OCI-LY1 (cell line): ENCODE results near the gene ADAM19.
A peak's percentile ranks its signal among the peaks of the same experiment; 100 is the strongest.

Source experiments
- H2AFZ ChIP-seq: fragments of 200-600 bp; sonication (generic), shearing (Covaris generic); 2 replicates; pipeline ENCODE4 v1.6.0; 2014; ENCODE audit warnings: antibody characterized with exemption, mild to moderate bottlenecking, low read length
- H3F3A ChIP-seq: fragments of 200-600 bp; sonication (generic), shearing (Covaris generic); 2 replicates; pipeline ENCODE4 v1.6.0; 2014; ENCODE audit warnings: mild to moderate bottlenecking, antibody characterized with exemption, low read length, moderate library complexity; ENCODE audit not compliant: insufficient read depth
- H3K27ac ChIP-seq: fragments of 200-600 bp; sonication (generic); 2 replicates; pipeline ENCODE4 v1.5.1; 2014; ENCODE audit warnings: low read length, mixed run types, mild to moderate bottlenecking, low read depth; ENCODE audit not compliant: poor library complexity, severe bottlenecking
- H3K27me3 ChIP-seq: fragments of 200-600 bp; sonication (generic); 2 replicates; pipeline ENCODE4 v1.6.0; 2014; ENCODE audit warnings: antibody characterized with exemption, mild to moderate bottlenecking, low read length, moderate library complexity; ENCODE audit not compliant: insufficient read depth
- H3K36me3 ChIP-seq: fragments of 200-600 bp; sonication (generic); 2 replicates; pipeline ENCODE4 v1.6.1; 2014; ENCODE audit warnings: mild to moderate bottlenecking, antibody characterized with exemption, low read length, moderate library complexity, mixed read lengths; ENCODE audit not compliant: insufficient read depth
- H3K4me1 ChIP-seq: fragments of 200-600 bp; sonication (generic); 2 replicates; pipeline ENCODE4 v1.5.1; 2014; ENCODE audit warnings: mild to moderate bottlenecking, low read length, moderate library complexity; ENCODE audit not compliant: insufficient read depth, severe bottlenecking
- H3K4me2 ChIP-seq: fragments of 200-600 bp; sonication (generic), shearing (Covaris generic); 2 replicates; pipeline ENCODE4 v1.6.1; 2014; ENCODE audit warnings: low read length
- H3K4me3 ChIP-seq: fragments of 200-600 bp; sonication (generic); 2 replicates; pipeline ENCODE4 v1.5.1; 2014; ENCODE audit warnings: low read length, low read depth, mild to moderate bottlenecking, mixed read lengths; ENCODE audit not compliant: poor library complexity, severe bottlenecking
- H3K79me2 ChIP-seq: fragments of 200-600 bp; shearing (Covaris generic); 2 replicates; pipeline ENCODE4 v1.6.1; 2016; ENCODE audit warnings: mixed run types, low read length, mixed read lengths; ENCODE audit not compliant: insufficient read depth
- H3K9ac ChIP-seq: fragments of 200-600 bp; sonication (generic), shearing (Covaris generic); 2 replicates; pipeline ENCODE4 v1.6.1; 2014; ENCODE audit warnings: mild to moderate bottlenecking, low read length, mixed read lengths
- H3K9me2 ChIP-seq: fragments of 200-600 bp; sonication (generic), shearing (Covaris generic); 2 replicates; pipeline ENCODE4 v1.6.1; 2014; ENCODE audit warnings: low read depth, mild to moderate bottlenecking, low read length, mixed read lengths
- H3K9me3 ChIP-seq: fragments of 200-600 bp; shearing (Covaris generic); 2 replicates; pipeline ENCODE4 v1.6.1; 2014; ENCODE audit warnings: low read length, mixed read lengths
- H4K20me1 ChIP-seq: fragments of 200-600 bp; sonication (generic), shearing (Covaris generic); 2 replicates; pipeline ENCODE4 v1.6.0; 2016; ENCODE audit warnings: mild to moderate bottlenecking, low read length; ENCODE audit not compliant: insufficient read depth
- CTCF ChIP-seq: fragments of 200-600 bp; sonication (generic), shearing (Covaris generic); IDR thresholded peaks from 2 replicates; pipeline ENCODE4 v1.5.1; 2017; ENCODE audit warnings: mild to moderate bottlenecking, antibody characterized with exemption, low read length, moderate library complexity, mixed read lengths
- EZH2 ChIP-seq: fragments of 200-600 bp; sonication (generic), shearing (Covaris generic); IDR thresholded peaks from 2 replicates; pipeline ENCODE4 v1.8.0; 2017; ENCODE audit warnings: borderline replicate concordance, mixed run types, mild to moderate bottlenecking, antibody characterized with exemption, low read length, moderate library complexity, mixed read lengths

Gene ADAM19

GRCh38 chr5:157502143-157502647 lies 73.4 kb downstream of the ADAM19 start:
- H3K36me3 ChIP-seq = no peaks in the 10 kb centered on the region
- TF ChIP-seq CTCF = no peak
- TF ChIP-seq EZH2 = no peak
- H3K4me2 ChIP-seq = peak overlapping the region; percentile 9
- H2AFZ ChIP-seq = no peak overlapping the region
- peaks cover 37% of the 10 kb centered on the region for H3K4me1 ChIP-seq
- no peaks in the 10 kb centered on the region for H3F3A ChIP-seq
- H3K9me2 ChIP-seq = no peaks in the 10 kb centered on the region
- H3K4me3 ChIP-seq = no peak overlapping the region
- peak overlapping the region; percentile 3; the same call in 1 of the 2 replicates for H3K9ac ChIP-seq
- H3K9me3 ChIP-seq = no peaks in the 10 kb centered on the region
- no peaks in the 10 kb centered on the region for H4K20me1 ChIP-seq
- H3K27ac ChIP-seq = peak overlapping the region; percentile 85
- no peaks in the 10 kb centered on the region for H3K79me2 ChIP-seq
- H3K27me3 ChIP-seq = no peaks in the 10 kb centered on the region

- Histone ChIP-seq H3K4me2 (no peak overlapping the region), H4K20me1 (no peaks in the 10 kb centered on the region), H3K9me2 (no peaks in the 10 kb centered on the region), H3K79me2 (no peaks in the 10 kb centered on the region), H3K9me3 (no peaks in the 10 kb centered on the region), H3K27ac (no peak overlapping the region), H3K9ac (no peak overlapping the region), H2AFZ (no peak overlapping the region), H3K4me1 (peaks cover 32% of the 10 kb centered on the region), H3K4me3 (no peak overlapping the region), H3K27me3 (no peaks in the 10 kb centered on the region), H3F3A (no peaks in the 10 kb centered on the region), H3K36me3 (no peaks in the 10 kb centered on the region)
- TF ChIP-seq CTCF = no peak
- TF ChIP-seq EZH2 = no peak
These were observed 77.5 kb downstream of the ADAM19 start for GRCh38 chr5:157497875-157498611.

GRCh38 chr5:157496864-157497263 lies 78.7 kb downstream of the ADAM19 start:
- H3K36me3 ChIP-seq = no peaks in the 10 kb centered on the region
- H3K79me2 ChIP-seq = no peaks in the 10 kb centered on the region
- no peaks in the 10 kb centered on the region for H3K27me3 ChIP-seq
- H4K20me1 ChIP-seq = no peaks in the 10 kb centered on the region
- no peak overlapping the region for H3K27ac ChIP-seq
- H3K9me2 ChIP-seq = no peaks in the 10 kb centered on the region
- H2AFZ ChIP-seq = no peak overlapping the region
- H3K9me3 ChIP-seq = no peaks in the 10 kb centered on the region
- peaks cover 20% of the 10 kb centered on the region for H3K4me1 ChIP-seq
- no peaks in the 10 kb centered on the region for H3F3A ChIP-seq
- no peak for TF ChIP-seq EZH2
- no peak for TF ChIP-seq CTCF
- no peak overlapping the region for H3K4me2 ChIP-seq
- no peak overlapping the region for H3K9ac ChIP-seq
- H3K4me3 ChIP-seq = no peak overlapping the region
